WTC11 (cell line): ENCODE measurements around the gene ZNF80. TPM values are rescaled to one million over a fixed set of nuclear protein-coding genes. Genes with fewer than 3 reads are reported as not detected.

Experiments used
- ATAC-seq: fragments of 200-7000 bp; cut with Tn5 transposase; 2 replicates; pipeline ENCODE4 v1.10.0; 2021; ENCODE audit warnings: mild to moderate bottlenecking, moderate library complexity
- CTCF ChIA-PET: fragments of 300-600 bp; sonication (Branson Sonifier 250); formaldehyde crosslinking; loops from one replicate; lab custom pipeline; 2021; ENCODE audit warnings: antibody characterized with exemption; lab: Charles Lee
- POLR2A ChIA-PET: fragments of 350-600 bp; sonication (Branson Sonifier 250); formaldehyde crosslinking; loops from one replicate; lab custom pipeline; 2021; ENCODE audit warnings: antibody characterized with exemption; lab: Charles Lee
- DNase-seq: peaks from one replicate; pipeline ENCODE4 v3.0.0; 2021; ENCODE audit warnings: low spot score
- H3K27ac Mint-ChIP-seq: 2 replicates; pipeline ENCODE4 v1.8.0; 2021; ENCODE audit warnings: mixed read lengths
- H3K27me3 Mint-ChIP-seq: 2 replicates; pipeline ENCODE4 v1.8.0; 2021; ENCODE audit warnings: low read depth, mild to moderate bottlenecking, moderate library complexity, mixed read lengths
- H3K36me3 Mint-ChIP-seq: 2 replicates; pipeline ENCODE4 v1.8.0; 2021; ENCODE audit warnings: mixed read lengths
- H3K4me1 Mint-ChIP-seq: 2 replicates; pipeline ENCODE4 v1.8.0; 2022; ENCODE audit warnings: mixed read lengths
- H3K4me3 Mint-ChIP-seq: 2 replicates; pipeline ENCODE4 v1.8.0; 2021; ENCODE audit warnings: mild to moderate bottlenecking, moderate library complexity, mixed read lengths
- H3K9me3 Mint-ChIP-seq: 2 replicates; pipeline ENCODE4 v1.8.0; 2021; ENCODE audit warnings: mixed read lengths
- ESRRA ChIP-seq: sonication (generic); formaldehyde crosslinking; IDR thresholded peaks from 2 replicates; pipeline ENCODE4 v1.8.1; 2022; ENCODE audit warnings: mild to moderate bottlenecking, missing genetic modification reagents, borderline replicate concordance
- FOXP1 ChIP-seq: sonication (generic); formaldehyde crosslinking; IDR thresholded peaks from 2 replicates; pipeline ENCODE4 v1.8.0; 2022; ENCODE audit warnings: missing genetic modification reagents, mild to moderate bottlenecking, moderate library complexity, borderline replicate concordance
- GABPB1 ChIP-seq: sonication (generic); formaldehyde crosslinking; IDR thresholded peaks from 2 replicates; pipeline ENCODE4 v1.8.1; 2023; ENCODE audit warnings: mild to moderate bottlenecking, missing genetic modification reagents
- GRHL2 ChIP-seq: fragments of 250-450 bp; sonication (Bioruptor Pico); IDR thresholded peaks from 2 replicates; pipeline ENCODE4 v1.8.0; 2022; ENCODE audit warnings: mild to moderate bottlenecking, moderate library complexity; ENCODE audit not compliant: insufficient replicate concordance, severe bottlenecking
- GTF2I ChIP-seq: fragments of 250-450 bp; sonication (Bioruptor Pico); conservative IDR thresholded peaks from 2 replicates; pipeline ENCODE4 v1.4.0; 2021; ENCODE audit warnings: mild to moderate bottlenecking
- MXD4 ChIP-seq: fragments of 250-450 bp; sonication (Bioruptor Pico); IDR thresholded peaks from 2 replicates; pipeline ENCODE4 v1.8.0; 2021; ENCODE audit warnings: mild to moderate bottlenecking, moderate library complexity, borderline replicate concordance
- NR2C2 ChIP-seq: sonication (generic); formaldehyde crosslinking; IDR thresholded peaks from 2 replicates; pipeline ENCODE4 v1.8.0; 2022; ENCODE audit warnings: mild to moderate bottlenecking, missing genetic modification reagents
- SMAD3 ChIP-seq: sonication (generic); formaldehyde crosslinking; IDR thresholded peaks from 2 replicates; pipeline ENCODE4 v1.8.0; 2022; ENCODE audit warnings: missing genetic modification reagents, mild to moderate bottlenecking, borderline replicate concordance
- TP53 ChIP-seq: sonication (generic); formaldehyde crosslinking; IDR thresholded peaks from 2 replicates; pipeline ENCODE4 v1.8.1; 2023; ENCODE audit warnings: mild to moderate bottlenecking, missing genetic modification reagents
- ZNF396 ChIP-seq: fragments of 250-450 bp; sonication (Bioruptor Pico); IDR thresholded peaks from 2 replicates; pipeline ENCODE4 v1.8.0; 2021; ENCODE audit warnings: mild to moderate bottlenecking, moderate library complexity, borderline replicate concordance
- total RNA-seq: library from RNA; stranded (reverse); gene quantifications from 3 replicates; pipeline ENCODE4 v1.2.3, GENCODE V29; 2021
- TF ChIP-seq, protein P1 (sequence below): sonication (generic); formaldehyde crosslinking; IDR thresholded peaks from 2 replicates; pipeline ENCODE4 v1.8.1; 2022; ENCODE audit warnings: low read depth, mild to moderate bottlenecking, moderate library complexity, missing genetic modification reagents, borderline replicate concordance
- TF ChIP-seq, protein P2 (sequence below): sonication (generic); formaldehyde crosslinking; IDR thresholded peaks from 2 replicates; pipeline ENCODE4 v1.8.0; 2022; ENCODE audit warnings: missing genetic modification reagents
- TF ChIP-seq, protein P3 (sequence below): sonication (generic); formaldehyde crosslinking; IDR thresholded peaks from 2 replicates; pipeline ENCODE4 v1.8.1; 2023; ENCODE audit warnings: mild to moderate bottlenecking, moderate library complexity, missing genetic modification reagents
- TF ChIP-seq, protein P4 (sequence below): sonication (generic); formaldehyde crosslinking; IDR thresholded peaks from 2 replicates; pipeline ENCODE4 v1.8.0; 2022; ENCODE audit warnings: mild to moderate bottlenecking, missing genetic modification reagents
- TF ChIP-seq, protein P5 (sequence below): fragments of 200-600 bp; IDR thresholded peaks from 2 replicates; pipeline ENCODE4 v1.8.0; 2022; ENCODE audit warnings: antibody characterized with exemption
- TF ChIP-seq, protein P6 (sequence below): sonication (generic); formaldehyde crosslinking; IDR thresholded peaks from 2 replicates; pipeline ENCODE4 v1.8.0; 2022; ENCODE audit warnings: mild to moderate bottlenecking, missing genetic modification reagents

Gene ZNF80
- total RNA-seq, 1 experiment from 2014 or later: not detected

DNA sequence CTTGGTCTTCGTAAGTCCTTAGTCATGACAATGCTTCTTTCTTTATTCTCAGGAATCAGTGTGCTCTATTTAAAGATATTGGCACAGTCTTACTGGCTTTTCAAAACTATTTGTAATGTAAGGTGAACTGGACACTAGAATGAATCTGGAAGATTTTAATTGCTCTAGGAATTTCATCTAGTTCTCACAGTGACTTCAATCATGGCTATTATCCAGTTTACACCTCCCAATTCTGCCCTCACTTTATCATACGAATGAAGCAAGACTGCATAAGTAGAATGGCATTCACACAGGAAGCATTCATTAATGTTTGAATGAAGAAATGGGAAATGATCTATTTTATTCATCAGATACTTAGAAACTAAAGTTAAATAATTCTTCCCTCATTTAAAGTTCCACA is 31.8 kb downstream of the ZNF80 start:
- Mint-ChIP-seq H3K9me3 (peaks cover 13% of the 10 kb centered on the region), H3K36me3 (no peaks in the 10 kb centered on the region), H3K4me1 (peaks cover 6% of the 10 kb centered on the region), H3K4me3 (no peak overlapping the region), H3K27ac (no peak overlapping the region), H3K27me3 (peaks cover under 1% of the 10 kb centered on the region; the same call in 1 of the 2 replicates)
- TF ChIP-seq FOXP1 (CRISPR knock-in tag) (no peak), GRHL2 (no peak), GTF2I (CRISPR knock-in tag) (no peak), MXD4 (no peak), ESRRA (CRISPR knock-in tag) (no peak), TP53 (CRISPR knock-in tag) (no peak), NR2C2 (CRISPR knock-in tag) (no peak), ZNF396 (CRISPR knock-in tag) (no peak), GABPB1 (CRISPR knock-in tag) (no peak), SMAD3 (no peak)
- TF ChIP-seq, protein P1, sequence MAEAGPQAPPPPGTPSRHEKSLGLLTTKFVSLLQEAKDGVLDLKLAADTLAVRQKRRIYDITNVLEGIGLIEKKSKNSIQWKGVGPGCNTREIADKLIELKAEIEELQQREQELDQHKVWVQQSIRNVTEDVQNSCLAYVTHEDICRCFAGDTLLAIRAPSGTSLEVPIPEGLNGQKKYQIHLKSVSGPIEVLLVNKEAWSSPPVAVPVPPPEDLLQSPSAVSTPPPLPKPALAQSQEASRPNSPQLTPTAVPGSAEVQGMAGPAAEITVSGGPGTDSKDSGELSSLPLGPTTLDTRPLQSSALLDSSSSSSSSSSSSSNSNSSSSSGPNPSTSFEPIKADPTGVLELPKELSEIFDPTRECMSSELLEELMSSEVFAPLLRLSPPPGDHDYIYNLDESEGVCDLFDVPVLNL: no peak
- TF ChIP-seq, protein P2, sequence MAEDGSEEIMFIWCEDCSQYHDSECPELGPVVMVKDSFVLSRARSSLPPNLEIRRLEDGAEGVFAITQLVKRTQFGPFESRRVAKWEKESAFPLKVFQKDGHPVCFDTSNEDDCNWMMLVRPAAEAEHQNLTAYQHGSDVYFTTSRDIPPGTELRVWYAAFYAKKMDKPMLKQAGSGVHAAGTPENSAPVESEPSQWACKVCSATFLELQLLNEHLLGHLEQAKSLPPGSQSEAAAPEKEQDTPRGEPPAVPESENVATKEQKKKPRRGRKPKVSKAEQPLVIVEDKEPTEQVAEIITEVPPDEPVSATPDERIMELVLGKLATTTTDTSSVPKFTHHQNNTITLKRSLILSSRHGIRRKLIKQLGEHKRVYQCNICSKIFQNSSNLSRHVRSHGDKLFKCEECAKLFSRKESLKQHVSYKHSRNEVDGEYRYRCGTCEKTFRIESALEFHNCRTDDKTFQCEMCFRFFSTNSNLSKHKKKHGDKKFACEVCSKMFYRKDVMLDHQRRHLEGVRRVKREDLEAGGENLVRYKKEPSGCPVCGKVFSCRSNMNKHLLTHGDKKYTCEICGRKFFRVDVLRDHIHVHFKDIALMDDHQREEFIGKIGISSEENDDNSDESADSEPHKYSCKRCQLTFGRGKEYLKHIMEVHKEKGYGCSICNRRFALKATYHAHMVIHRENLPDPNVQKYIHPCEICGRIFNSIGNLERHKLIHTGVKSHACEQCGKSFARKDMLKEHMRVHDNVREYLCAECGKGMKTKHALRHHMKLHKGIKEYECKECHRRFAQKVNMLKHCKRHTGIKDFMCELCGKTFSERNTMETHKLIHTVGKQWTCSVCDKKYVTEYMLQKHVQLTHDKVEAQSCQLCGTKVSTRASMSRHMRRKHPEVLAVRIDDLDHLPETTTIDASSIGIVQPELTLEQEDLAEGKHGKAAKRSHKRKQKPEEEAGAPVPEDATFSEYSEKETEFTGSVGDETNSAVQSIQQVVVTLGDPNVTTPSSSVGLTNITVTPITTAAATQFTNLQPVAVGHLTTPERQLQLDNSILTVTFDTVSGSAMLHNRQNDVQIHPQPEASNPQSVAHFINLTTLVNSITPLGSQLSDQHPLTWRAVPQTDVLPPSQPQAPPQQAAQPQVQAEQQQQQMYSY (CRISPR knock-in tag): no peak
- TF ChIP-seq, protein P3, sequence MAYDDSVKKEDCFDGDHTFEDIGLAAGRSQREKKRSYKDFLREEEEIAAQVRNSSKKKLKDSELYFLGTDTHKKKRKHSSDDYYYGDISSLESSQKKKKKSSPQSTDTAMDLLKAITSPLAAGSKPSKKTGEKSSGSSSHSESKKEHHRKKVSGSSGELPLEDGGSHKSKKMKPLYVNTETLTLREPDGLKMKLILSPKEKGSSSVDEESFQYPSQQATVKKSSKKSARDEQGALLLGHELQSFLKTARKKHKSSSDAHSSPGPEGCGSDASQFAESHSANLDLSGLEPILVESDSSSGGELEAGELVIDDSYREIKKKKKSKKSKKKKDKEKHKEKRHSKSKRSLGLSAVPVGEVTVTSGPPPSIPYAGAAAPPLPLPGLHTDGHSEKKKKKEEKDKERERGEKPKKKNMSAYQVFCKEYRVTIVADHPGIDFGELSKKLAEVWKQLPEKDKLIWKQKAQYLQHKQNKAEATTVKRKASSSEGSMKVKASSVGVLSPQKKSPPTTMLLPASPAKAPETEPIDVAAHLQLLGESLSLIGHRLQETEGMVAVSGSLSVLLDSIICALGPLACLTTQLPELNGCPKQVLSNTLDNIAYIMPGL: no peak
- TF ChIP-seq, protein P4, sequence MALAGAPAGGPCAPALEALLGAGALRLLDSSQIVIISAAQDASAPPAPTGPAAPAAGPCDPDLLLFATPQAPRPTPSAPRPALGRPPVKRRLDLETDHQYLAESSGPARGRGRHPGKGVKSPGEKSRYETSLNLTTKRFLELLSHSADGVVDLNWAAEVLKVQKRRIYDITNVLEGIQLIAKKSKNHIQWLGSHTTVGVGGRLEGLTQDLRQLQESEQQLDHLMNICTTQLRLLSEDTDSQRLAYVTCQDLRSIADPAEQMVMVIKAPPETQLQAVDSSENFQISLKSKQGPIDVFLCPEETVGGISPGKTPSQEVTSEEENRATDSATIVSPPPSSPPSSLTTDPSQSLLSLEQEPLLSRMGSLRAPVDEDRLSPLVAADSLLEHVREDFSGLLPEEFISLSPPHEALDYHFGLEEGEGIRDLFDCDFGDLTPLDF (CRISPR knock-in tag): no peak
- TF ChIP-seq, protein P5, sequence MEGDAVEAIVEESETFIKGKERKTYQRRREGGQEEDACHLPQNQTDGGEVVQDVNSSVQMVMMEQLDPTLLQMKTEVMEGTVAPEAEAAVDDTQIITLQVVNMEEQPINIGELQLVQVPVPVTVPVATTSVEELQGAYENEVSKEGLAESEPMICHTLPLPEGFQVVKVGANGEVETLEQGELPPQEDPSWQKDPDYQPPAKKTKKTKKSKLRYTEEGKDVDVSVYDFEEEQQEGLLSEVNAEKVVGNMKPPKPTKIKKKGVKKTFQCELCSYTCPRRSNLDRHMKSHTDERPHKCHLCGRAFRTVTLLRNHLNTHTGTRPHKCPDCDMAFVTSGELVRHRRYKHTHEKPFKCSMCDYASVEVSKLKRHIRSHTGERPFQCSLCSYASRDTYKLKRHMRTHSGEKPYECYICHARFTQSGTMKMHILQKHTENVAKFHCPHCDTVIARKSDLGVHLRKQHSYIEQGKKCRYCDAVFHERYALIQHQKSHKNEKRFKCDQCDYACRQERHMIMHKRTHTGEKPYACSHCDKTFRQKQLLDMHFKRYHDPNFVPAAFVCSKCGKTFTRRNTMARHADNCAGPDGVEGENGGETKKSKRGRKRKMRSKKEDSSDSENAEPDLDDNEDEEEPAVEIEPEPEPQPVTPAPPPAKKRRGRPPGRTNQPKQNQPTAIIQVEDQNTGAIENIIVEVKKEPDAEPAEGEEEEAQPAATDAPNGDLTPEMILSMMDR: no peak
- TF ChIP-seq, protein P6, sequence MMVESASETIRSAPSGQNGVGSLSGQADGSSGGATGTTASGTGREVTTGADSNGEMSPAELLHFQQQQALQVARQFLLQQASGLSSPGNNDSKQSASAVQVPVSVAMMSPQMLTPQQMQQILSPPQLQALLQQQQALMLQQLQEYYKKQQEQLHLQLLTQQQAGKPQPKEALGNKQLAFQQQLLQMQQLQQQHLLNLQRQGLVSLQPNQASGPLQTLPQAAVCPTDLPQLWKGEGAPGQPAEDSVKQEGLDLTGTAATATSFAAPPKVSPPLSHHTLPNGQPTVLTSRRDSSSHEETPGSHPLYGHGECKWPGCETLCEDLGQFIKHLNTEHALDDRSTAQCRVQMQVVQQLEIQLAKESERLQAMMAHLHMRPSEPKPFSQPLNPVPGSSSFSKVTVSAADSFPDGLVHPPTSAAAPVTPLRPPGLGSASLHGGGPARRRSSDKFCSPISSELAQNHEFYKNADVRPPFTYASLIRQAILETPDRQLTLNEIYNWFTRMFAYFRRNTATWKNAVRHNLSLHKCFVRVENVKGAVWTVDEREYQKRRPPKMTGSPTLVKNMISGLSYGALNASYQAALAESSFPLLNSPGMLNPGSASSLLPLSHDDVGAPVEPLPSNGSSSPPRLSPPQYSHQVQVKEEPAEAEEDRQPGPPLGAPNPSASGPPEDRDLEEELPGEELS (CRISPR knock-in tag): no peak
- ChIA-PET POLR2A (no interaction called here), CTCF (interaction anchor here (1.2 kb wide), 2 partner anchors 8 to 213 kb away, joined by 3 to 5 read pairs; no protein-coding TSS in a partner anchor)
- ATAC-seq (no peak), DNase-seq (no peak)
